Stomach (tissue), 4 donors: ENCODE data around the gene PPP2R2C.

Experiments
- CTCF ChIP-seq, 7 experiments: fragments of 450-650 bp in 4 of 7; fragments of 200-600 bp in 3 of 7; sonication (generic) in 3 of 7; IDR thresholded peaks; one replicate each; pipeline ENCODE4 v1.5.1; 2016 to 2019; ENCODE audit warnings: antibody characterized with exemption in 7 of 7, control low read depth in 2 of 7, mild to moderate bottlenecking in 1 of 7
- POLR2A ChIP-seq, 4 donors: fragments of 450-650 bp; IDR thresholded peaks; one replicate each; pipeline ENCODE4 v1.6.1; 2016; ENCODE audit warnings: antibody characterized with exemption in 4 of 4, control low read depth in 2 of 4, mild to moderate bottlenecking in 1 of 4, moderate library complexity in 1 of 4
- POLR2AphosphoS5 ChIP-seq, 3 donors: sonication (generic); formaldehyde crosslinking; IDR thresholded peaks; one replicate each; pipeline ENCODE4 v1.6.1; 2016; ENCODE audit warnings: antibody characterized with exemption in 3 of 3

- TF ChIP-seq POLR2AphosphoS5 (IDR thresholded peaks at IDR 0.05), result no peak
- TF ChIP-seq CTCF (IDR thresholded peaks at IDR 0.05), result no peak
- TF ChIP-seq POLR2A (IDR thresholded peaks at IDR 0.05), result no peak
Measured at GRCh38 chr4:6301732-6302442, 170.5 kb downstream of the PPP2R2C start.
